Glomerular endothelial cell (primary cell): ENCODE data around the gene CHST3. TPM values are rescaled to one million over a fixed set of nuclear protein-coding genes. Genes with fewer than 3 reads are reported as not detected.
"Not testable (repeated sequence)": the region's sequence is repeated elsewhere in the genome, so short reads cannot be mapped to it uniquely, and the experiment has no call there.

Experiments used
- DNase-seq: peaks from one replicate; pipeline ENCODE4 v3.0.0-alpha.2; 2011; ENCODE audit warnings: low read depth, low spot score; ENCODE audit errors: extremely low read depth
- total RNA-seq: library from RNA; depleted of rRNA; stranded (reverse); fragments of >200 nt; gene quantifications from 2 replicates; pipeline ENCODE4 v1.2.3, GENCODE V29; 2015

The CHST3 gene
- total RNA-seq, result 8.2 and 10.6 TPM in 2 replicates

GRCh38 chr10:71964098-71964742, at the start of gene CHST3:
TSS of gene CHST3 (plus strand) at chr10:71964395. CDS start at chr10:72005843, 41,448 bp downstream.
- no peak for DNase-seq

GRCh38 chr10:71916827-71917226, 47.4 kb upstream of the CHST3 start:
- DNase-seq, result no peak

- no peak for DNase-seq
Observed at GRCh38 chr10:71918992-71919391, 45.2 kb upstream of the CHST3 start.

DNA sequence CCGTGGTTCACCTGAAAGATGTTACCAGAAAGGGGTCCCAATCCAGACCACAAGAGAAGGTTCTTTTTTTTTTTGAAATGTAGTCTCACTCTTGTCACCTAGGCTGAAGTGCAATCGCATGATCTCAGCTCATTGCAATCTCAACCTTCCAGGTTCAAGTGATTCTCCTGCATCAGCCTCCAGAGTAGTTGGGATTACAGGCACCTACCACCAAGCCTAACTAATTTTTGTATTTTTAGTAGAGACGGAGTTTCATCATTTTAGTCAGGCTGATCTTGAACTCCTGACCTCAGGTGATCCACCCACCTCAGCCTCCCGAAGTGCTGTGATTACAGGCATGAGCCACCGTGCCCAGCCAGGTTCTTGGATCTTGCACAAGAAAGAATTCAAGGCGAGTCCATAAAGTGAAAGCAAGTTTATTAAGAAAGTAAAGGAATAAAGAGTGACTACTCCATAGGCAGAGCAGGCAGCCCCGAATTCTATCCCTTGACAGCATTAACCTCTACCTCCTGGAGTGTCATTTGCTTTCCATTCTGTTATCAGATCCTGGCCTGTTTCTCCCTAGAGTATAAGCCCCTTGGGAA, 44.1 kb upstream of the CHST3 start:
- DNase-seq, result not testable (repeated sequence)

DNA sequence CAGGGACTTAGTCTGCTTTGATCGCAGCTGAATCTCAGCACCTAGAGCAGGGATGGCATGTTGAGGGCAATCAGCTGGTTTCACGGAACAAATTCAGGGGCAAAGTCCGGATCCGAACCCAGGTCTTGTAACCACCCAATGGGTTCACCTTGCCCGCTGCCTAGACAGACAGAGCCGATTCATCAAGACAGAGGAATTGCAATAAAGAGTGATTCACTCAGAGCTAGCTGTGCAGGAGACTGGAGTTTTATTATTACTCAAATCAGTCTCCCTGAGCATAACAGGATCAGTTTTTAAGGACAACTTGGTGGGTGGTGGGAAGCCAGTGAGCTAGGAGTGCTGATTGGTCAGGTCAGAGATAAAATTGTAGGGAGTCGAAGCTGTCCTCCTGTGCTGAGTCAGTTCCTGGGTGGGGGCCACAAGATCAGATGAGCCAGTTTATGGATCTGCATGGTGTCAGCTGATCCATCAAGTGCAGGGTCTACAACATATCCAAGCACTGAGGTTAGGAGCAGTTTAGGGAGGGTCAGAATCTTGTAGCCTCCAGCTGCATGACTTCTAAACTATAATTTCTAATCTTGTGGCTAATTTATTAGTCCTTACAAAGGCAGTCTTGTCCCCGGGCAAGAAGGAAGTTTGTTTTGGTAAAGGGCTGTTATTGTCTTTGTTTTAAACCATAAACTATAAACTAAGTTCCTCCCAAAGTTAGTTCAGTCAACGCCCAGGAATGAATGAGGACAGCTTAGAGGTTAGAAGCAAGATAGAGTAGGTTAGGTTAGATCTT, 43.5 kb upstream of the CHST3 start:
- DNase-seq, result no peak

- DNase-seq, result no peak
Observed at GRCh38 chr10:71921324-71922027, 42.7 kb upstream of the CHST3 start.

DNA sequence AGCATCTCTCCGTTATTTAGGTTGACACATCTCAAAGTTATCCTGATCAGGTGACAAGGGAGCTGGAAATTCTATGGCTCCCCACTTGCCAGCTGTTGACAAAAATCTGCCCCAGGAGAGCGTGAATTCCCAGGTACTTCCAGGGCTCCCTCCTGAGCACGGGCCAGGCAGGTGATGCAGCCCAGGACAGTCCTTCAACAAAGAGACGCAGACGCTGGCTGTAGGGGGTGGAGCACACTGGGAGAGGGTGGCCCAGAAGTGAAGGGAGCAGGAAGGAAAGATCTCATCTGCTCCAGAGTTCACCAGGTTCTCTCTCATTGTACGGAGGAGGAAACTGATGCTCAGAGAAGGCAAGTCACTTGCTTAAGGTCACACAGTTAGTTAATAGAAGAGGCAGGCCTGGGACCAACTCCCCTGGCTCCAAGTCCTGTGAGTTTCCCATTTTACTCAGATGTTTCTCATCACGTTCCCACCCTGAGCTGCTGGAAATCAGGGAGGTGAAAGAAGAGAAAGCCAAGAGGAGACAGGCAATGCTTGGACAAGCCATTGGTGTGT, 41.0 kb upstream of the CHST3 start:
- DNase-seq, result no peak

DNA sequence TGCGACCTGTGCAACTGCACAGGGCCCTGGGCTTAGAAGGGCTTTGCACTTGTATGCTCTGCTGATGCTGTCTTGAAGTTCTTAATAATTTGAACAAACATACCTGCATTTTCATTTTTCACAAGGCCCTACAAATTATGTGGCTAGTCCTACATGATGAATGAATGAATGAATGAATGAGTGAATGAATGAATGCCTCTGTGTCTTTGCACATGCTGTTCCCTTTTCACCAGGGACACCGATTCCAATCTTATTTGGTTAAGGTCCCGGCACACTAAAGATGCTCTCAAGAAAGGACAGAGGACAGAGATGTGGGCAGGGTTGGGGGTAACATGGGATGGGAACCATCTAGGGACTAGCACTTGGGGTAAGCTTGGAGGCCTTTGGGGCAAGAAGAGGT, 39.4 kb upstream of the CHST3 start:
- DNase-seq, result no peak

DNA sequence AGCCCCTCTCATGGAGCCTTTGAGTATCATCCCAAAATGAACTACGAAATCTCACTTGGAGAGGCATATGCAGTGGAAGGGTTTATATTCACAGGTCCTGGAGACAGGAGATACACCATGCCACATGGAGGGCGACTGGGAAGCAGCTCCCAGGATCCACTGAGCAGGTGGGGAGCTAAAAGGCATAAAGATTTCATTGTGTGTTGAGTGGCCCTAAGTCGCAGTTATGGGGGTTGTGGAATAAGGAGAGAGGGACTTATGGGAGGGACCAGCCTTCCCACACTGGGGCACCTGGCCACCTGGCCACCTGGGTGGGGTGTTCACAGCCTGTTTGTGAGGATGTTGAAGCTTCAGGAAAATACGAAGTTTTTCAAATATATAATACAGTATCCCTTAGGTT, 37.0 kb upstream of the CHST3 start:
- no peak for DNase-seq

DNA sequence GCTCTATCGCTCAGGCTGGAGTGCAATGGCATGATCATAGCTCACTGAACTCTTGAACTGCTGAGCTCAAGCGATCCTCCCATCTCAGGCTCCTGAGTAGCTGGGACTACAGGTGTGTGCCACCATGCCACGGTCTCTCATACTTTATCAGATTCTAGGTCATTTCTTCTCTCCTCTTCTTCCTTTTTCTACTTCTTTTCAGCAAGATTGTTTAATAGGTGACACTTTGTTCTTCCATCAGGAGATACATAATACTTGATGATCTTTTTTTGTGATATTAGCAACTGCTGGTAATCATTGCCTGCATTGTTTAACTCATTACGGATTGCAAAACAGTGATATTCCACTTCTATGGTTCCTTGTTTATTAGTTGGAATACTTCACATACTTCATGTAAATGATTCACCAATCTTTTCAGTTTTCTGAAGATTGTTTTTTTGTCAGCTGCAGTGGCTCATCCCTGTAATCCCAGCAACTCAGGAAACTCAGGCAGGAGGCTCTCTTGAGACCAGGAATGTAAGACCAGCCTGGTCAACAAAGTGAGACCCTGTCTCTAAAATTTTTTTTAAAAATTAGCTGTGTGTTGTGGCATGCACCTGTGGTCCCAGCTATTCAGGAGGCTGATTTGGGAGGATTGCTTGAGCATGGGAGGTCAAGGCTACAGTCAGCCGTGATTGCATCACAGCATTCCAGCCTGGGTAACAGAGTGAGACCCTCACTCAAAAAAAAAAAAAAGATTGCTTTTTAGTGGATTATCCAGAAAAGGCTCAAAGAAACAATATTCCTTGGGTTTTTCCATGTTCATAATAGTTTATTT, 36.2 kb upstream of the CHST3 start:
- DNase-seq, result no peak

GRCh38 chr10:71931295-71931694, 32.9 kb upstream of the CHST3 start:
- DNase-seq, result no peak

- no peak for DNase-seq
Observed at GRCh38 chr10:71933651-71934050, 30.5 kb upstream of the CHST3 start.

DNA sequence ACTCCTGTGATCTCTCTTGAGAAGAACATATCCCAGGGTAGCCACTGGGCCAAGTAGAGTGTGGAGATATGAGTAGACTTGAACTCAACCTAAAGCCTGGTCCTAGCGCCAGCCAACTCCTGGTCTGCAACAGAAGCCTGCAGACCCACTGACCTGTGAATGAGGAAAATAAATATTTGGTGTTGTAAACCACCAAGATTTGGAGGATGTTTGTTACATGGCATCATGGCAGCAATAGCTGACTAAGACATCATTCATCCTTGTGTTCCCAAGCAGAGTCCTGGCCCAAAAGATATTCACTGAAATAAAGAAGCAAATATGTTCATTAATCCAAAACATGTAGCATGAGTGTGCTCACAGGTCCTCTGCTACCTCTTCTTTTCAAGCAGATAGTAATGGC, 26.0 kb upstream of the CHST3 start:
- no peak for DNase-seq

GRCh38 chr10:71939304-71939703, 24.9 kb upstream of the CHST3 start:
- DNase-seq, result no peak

DNA sequence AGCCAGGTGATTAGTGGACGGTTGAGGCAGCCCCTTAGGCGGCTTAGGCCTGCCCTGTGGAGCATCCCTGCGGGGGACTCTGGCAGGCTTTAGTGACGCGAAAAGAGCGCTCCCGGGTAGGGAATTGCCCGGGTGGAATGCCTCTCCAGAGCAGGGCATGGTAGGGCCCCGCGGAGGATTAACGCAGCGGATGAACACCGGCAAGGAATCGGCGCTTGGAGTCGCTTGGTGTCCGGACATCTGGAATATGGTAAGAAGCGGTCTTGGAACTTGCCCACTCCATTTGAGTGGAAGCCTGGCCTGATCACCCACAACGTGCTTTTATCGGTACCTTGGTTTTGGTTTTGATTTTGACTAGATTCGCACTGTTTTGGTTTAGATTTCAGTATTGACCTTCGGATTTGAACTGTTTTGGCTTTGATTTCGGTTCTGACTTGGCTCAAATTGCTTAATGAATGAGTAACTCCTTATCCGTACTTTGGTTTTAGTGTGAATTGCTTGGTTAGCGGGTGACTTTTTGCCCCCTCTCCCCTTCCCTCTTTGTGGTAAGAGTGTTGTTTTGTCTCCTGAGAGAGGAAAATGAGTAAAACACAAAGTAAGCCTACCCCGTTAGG, 24.2 kb upstream of the CHST3 start:
- DNase-seq, result no peak

DNA sequence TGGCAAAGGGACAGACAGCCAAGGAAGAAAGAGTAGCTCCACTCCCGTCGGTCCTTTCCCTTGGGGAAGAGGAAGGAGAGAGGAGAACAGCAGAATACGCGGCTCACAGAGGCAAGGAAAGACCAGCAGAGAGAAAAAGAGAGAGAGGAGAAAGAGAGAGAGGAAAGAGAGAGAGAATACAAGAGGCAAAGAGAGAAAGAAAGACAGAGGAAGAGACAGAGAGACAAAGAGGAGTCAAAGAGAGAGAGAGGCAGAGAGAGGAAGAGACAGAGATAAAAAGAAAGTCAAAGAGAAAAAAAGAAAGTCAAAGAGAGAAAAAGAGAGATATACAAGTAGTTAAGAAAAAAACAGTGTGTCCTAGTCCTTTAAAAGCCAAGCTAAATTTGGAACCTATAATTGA, 23.4 kb upstream of the CHST3 start:
- no peak for DNase-seq

GRCh38 chr10:71941318-71941717, 22.9 kb upstream of the CHST3 start:
- no peak for DNase-seq

- no peak for DNase-seq
Observed at GRCh38 chr10:71945819-71946474, 18.2 kb upstream of the CHST3 start.

DNA sequence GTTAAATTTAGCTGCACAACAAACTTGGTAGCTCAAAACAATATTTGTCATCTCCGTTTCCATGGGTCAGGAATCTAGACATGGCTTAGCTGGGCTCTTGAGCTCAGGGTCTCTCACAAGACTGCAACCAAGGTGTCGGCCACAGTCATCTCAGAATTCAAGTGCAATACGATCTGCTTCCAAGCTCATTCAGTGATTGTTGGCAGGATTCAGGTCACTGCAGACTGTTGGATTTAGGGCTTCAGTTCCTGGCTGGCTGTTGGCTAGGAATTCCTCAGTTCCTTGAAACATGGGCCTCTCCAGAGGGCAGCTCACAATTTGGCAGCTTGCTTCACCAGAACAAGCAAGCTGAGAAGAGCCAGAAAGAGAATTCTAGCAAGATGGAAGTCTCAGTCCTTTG, 17.5 kb upstream of the CHST3 start:
- DNase-seq, result no peak
